Right hindlimb (tissue), 1 donor: ENCODE results near the gene C19orf12.

Experiments
- DNase-seq: peaks from one replicate; pipeline ENCODE4 v3.0.0-alpha.2; 2018

The C19orf12 gene

DNA sequence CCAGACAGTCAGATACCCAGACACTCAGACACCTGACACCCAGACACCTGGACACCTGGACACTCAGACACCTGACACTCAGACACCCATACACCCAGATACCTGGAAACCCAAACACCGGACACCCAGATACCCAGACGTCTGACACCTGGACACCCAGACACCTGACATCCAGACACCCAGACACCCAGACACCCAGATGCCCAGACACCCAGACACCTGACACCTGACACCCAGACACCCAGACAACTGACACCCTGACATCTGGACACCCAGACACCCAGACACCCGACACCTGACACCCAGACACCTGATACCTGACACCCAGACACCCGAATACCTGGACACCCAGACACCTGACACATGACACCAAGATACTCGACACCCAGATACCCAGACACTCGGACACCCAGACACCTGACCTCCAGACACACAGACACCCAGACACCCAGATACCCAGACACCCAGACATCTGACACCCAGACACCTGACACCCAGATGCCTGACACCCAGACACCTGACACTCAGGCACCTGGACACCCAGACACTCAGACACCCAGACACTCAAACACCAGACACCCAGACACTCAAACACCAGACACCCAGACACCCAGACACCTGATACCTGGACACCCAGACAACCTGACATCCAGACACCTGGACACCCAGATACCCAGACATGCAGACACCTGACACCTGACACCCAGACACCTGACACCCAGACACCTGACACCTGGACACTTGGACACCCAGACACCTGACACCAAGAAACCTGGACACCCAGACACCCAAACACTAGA, 19.1 kb downstream of the C19orf12 start:
- no peak for DNase-seq

- DNase-seq, result peak; percentile 66
These were observed 20.1 kb downstream of the C19orf12 start for GRCh38 chr19:29694669-29695627.

- no peak for DNase-seq
These were observed 20.9 kb downstream of the C19orf12 start for GRCh38 chr19:29694161-29694560.

- no peak for DNase-seq
These were observed 24.2 kb downstream of the C19orf12 start for GRCh38 chr19:29690842-29691241.

GRCh38 chr19:29687897-29688728, 26.9 kb downstream of the C19orf12 start:
- no peak for DNase-seq

DNA sequence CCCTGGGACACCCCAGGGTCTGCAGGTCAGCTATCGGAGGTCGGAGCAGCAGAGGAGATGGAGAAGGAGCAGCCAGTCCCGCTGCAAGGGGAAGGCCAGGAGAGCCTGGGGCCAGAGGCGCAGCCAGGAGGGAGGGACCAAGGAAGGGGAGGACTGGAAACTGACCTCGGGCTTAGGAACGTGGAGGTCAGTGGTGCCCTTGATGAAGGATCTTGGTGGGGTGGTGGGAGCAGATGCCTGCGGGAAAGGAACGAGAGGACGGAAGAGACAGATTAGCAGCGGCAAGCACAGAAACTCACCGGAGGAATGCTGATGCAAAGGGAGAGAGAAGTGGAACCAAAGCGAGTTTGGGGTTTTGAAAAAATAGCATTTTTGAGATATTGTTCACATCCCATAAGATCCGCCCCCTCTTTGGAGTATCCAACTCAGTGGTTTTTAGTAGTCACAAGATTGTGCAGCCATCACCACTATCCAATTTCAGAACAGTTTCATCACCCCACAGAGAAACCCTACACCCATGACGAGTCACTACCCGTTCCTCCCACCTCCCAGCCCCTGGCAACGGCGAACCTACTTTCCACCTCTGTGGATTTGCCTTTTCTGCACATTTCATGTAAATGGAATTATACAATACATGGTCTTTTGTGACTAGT, 27.7 kb downstream of the C19orf12 start:
- DNase-seq, result peak; percentile 56

DNA sequence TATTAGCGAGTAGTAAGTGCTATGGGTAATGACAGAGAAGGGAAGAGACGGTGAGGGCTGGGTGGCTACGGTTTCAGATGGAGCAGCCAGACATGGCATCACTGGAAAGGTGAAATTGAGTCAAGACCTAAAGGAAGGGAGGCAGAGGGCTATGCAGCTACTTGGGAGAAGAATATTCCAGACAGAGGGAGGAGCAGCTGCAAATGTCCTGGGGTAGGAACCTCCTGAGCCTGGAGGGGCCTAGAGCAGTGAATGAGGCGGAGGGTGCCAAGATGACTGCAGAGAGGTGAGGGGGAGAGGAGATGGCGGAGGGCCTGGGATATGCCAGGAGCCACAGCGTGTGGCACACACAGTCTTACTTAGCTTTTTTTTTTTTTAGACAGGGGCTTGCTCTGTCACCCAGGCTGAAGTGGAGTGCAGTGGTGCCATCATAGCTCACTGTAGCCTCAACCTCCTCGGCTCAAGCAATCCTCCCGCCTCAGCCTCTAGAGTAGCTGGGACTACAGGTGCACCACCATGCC, 28.7 kb downstream of the C19orf12 start:
- DNase-seq, result no peak

- no peak for DNase-seq
These were observed 29.7 kb downstream of the C19orf12 start for GRCh38 chr19:29685326-29685725.

DNA sequence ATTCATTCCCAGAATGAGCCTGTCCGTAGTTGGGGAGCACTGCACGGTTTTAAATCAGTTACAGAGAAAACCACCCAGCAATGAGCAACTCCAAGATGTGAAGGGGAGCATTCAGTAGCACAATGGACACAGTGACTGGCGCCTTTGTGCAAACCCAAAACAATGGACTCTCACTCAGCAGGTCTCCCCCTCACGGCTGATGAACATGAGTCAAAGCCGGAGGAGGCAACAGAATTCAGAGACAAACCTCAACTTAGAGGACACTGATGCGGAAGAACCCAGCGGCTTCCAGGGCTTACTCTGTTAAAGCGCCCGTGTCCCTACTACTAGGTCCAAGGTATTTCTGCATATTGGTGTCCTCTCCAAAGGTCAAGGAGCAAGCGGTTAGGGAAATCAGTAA, 32.1 kb downstream of the C19orf12 start:
- no peak for DNase-seq

- no peak for DNase-seq
These were observed 32.7 kb downstream of the C19orf12 start for GRCh38 chr19:29682236-29682895.

GRCh38 chr19:29681422-29682235, 33.4 kb downstream of the C19orf12 start:
- peak; percentile 79 for DNase-seq

GRCh38 chr19:29680937-29681336, 34.1 kb downstream of the C19orf12 start:
- no peak for DNase-seq

GRCh38 chr19:29680447-29680846, 34.6 kb downstream of the C19orf12 start:
- DNase-seq, result peak; percentile 55

DNA sequence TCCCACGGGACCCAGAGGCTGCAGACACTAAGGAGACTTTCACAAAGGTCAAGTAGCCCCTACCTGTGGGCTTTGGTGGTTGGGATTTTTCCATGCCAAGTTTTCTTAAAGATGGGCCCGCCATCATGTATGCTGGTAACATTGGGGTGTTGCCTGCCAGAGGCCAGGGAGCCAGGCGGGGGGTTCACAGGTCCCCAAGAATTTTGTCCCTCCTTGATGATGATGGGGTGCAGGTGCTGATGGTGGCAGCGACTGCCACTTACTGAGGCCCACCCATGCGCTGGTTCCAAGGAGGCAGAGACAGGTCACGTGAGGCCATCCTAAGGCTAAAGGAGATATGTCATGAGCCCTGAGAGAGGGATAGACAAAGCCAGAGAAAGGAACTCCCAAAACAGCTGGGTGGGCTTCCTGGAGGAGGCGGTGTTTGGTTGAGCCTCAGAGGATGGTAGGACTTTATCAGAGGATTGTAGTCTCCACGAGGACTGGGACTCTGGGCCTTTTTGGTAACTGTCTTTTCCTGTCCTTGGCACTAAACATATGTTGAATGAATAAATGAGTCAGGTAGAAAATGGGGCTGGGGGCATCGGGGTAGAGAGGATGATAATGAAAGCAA, 35.4 kb downstream of the C19orf12 start:
- no peak for DNase-seq

DNA sequence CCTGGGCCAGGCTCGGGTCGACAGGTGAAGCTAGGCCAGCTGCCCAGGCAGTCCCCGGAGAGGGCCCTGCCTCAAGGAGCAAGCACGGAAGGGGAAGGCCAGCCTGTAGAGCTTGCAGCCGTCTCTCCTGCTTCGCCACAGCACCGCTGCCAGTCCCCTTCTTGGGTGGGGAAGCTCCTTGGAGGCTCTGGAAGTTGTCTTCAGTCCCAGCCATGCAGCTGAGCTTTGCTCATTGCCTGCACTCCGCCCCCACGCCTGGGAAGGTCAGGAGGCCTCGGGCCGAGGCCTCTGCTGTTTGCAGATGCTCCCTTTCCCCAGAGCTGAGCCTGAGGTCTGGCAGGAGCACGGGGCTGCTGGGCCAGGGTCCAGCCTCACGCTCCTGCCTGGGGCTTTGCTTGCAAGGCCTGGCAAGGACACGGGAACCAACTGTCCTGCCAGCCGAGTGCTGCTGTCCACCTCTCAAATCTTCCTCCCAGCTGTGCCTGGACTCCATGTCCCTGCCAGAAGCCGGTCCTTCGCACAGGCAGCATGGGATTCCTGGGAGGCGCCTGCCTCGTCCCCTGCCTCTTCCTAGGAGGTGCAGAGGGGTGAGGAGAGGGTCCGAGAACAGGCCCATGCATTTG, 36.5 kb downstream of the C19orf12 start:
- DNase-seq, result peak; percentile 78

DNA sequence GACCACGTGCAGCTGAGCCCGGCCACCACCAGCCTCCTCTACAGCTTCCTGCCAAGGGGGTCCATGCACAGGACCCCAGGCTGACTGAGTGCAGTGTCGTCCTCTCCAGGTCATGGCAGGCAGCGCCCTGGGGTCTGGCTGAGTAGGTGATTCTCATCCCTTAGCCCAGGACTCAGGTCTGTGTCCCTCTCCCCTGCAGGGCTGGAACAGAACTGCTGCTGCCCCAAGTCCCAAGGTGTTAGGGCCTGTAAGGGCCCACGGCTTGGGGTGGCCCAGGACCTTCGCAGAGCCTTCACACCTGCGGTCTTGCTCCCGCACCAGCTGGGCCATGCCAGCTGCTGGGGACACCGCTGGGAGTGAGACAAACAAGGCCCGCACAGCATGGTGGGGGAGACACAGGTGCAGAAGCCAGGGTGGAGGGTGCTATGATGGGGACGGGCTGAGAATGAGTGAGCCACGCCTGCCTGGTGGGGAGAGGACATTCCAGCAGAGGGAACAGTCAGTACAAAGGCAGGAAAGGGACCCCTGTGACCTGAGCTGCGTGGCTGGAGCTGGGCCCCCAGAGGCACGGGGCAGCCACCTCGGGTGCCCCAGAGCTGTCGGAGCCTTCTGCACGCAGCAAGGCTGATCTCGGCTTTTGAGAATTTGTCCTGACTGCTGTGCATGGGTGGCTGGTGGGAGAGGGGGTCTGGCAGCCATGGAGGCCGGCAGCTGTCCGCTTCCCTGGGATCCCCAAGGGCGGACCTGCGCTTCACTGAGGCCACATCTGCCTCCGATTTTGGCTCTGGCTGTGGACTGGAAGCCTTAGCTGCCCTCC, 37.9 kb downstream of the C19orf12 start:
- no peak for DNase-seq

- DNase-seq, result no peak
These were observed 38.5 kb downstream of the C19orf12 start for GRCh38 chr19:29676586-29676985.

- no peak for DNase-seq
These were observed 39.3 kb downstream of the C19orf12 start for GRCh38 chr19:29675650-29676186.
